HG03460 (cell line): ENCODE results near the gene CCNK.
A peak's percentile ranks its signal among the peaks of the same experiment; 100 is the strongest.

Source experiments
- ATAC-seq: cut with Tn5 transposase; IDR thresholded peaks from one replicate; pipeline ENCODE4 v1.9.1; 2021; ENCODE audit not compliant: unreplicated experiment

CCNK gene

GRCh38 chr14:99465288-99465687 is 15.9 kb upstream of the CCNK start:
- no peak for ATAC-seq

GRCh38 chr14:99466758-99467157 is 14.5 kb upstream of the CCNK start:
- no peak for ATAC-seq

- ATAC-seq = no peak
Measured at GRCh38 chr14:99467336-99468078, 13.7 kb upstream of the CCNK start.

DNA sequence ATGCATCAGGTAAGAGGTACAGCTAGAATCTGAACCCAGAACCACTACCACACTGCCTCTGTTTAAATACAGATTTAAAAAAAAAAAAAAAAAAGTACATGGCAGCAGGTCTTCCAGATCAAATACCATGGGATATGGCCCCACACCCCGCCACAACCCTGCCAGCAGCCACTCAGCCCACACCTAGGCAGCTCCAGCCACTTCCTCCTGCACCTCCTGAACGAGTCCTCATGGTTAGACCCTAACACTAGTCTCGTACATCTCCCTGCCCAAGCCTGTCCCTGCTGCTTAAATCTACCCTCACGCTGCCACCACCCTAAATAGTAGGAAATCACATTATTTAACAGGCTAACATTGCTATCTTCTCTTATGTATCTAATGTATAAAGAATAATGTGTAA is 13.1 kb upstream of the CCNK start:
- ATAC-seq = no peak

DNA sequence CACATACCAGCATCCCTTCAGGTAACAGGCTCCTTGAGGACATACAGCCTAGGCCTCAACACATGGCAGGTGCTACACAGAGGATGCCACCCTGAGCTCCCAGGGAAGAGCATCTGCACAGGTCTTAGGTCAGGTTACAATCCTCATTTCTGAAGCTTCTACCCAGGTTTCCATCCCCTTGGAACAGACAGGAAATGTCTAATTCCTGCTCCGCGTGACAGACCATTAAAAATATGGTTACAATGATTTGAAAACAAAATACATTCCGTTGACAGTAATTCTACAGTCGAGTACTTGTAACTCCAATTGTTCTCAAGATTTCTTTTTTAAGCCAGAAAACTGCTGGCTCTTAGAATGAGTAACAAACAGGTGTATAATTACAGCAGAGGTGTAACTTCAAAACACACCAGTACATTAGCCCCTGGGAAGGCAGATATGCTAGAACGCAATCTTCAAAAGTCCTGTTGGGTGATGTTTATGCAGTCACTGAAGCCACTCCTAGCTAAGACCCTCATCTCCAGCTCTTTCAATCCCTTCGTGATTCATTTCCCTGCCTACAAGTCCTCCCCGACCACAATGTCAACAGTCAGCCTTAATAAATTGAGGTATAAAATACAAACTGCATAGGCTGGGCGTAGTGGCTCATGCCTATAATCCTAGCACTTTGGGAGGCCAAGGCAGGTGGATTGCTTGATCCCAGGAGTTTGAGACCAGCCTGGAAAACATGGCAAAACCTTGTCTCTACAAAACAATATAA is 12.2 kb upstream of the CCNK start:
- ATAC-seq = no peak

DNA sequence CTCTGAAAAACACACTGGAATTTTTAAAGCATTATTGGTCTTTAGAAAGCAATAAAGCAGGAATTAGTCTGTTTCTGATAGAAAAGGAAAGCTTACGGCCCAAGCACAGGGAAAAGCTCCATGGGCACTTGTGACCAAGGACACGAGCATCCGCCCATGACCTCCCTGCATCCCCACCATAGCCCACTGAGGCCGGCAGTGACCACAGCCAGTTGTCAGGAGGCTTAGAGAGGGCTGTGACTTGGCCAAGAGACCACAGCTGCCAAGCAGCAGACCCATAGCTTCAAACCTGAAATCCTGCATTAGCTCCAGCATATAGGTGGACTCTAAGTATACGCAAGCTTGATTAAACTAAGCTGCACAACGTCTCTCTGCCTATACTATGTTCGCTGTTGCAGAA is 9.5 kb upstream of the CCNK start:
- ATAC-seq = no peak

- no peak for ATAC-seq
Measured at GRCh38 chr14:99472937-99473336, 8.3 kb upstream of the CCNK start.

DNA sequence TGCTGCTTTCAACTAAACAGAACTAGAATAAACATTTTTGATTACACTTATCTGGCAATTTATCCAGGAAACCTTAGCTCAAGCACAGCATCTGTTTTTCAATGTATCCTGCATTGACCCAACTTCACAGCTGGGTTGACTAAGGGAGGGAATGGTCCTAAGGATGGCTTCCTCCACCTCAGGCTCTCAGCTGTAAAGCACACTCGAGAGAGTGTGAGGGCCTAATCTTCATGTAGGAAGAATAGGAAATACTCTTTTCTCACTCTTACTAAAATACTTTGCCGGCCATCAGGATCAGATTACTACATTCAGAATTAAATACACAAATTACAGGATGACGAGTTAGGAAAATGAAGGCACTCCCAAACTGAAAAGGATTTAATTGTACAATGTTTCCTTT is 7.8 kb upstream of the CCNK start:
- no peak for ATAC-seq

DNA sequence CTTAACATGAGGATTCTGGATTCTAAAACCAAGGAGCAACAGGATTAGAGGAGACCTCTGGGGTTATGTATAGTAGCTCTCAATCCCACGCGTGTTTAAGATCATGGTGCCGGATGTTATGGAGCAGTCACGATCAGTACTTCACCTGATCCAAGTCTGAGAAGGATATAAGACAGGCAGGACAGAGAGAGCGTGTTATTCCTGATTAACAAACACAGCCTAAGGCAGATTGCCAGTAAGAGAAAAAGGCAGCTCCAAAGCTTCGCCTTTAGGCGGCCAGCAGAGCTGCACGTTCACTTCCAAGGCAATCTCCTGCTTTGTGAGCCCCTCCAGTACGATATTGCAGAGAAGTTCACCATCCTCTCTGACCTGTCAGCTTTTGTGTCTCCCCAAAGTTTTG is 6.0 kb upstream of the CCNK start:
- ATAC-seq = no peak

GRCh38 chr14:99475660-99476059 is 5.5 kb upstream of the CCNK start:
- no peak for ATAC-seq

DNA sequence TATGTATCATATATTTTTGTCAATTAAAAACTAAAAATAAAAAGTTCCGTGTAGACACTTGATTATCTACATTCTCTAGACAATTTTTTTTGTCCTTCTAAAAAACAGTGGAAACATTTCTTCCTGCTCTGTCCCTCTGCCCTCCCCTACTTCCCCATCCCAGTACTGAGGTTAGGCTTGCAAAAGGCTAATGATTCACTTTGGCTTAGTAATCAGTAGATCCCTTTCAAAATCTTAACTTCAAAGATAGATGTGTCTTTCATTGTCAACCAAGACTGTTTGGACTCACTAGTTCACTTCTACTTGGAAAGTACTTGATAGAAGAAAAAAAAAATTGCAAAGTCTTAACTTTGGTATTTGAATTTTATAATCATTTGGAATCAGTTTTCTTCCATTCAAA is 4.3 kb upstream of the CCNK start:
- no peak for ATAC-seq

GRCh38 chr14:99478128-99478527 is 3.1 kb upstream of the CCNK start:
- no peak for ATAC-seq

- ATAC-seq = no peak
Measured at GRCh38 chr14:99479160-99479905, 1.9 kb upstream of the CCNK start.

DNA sequence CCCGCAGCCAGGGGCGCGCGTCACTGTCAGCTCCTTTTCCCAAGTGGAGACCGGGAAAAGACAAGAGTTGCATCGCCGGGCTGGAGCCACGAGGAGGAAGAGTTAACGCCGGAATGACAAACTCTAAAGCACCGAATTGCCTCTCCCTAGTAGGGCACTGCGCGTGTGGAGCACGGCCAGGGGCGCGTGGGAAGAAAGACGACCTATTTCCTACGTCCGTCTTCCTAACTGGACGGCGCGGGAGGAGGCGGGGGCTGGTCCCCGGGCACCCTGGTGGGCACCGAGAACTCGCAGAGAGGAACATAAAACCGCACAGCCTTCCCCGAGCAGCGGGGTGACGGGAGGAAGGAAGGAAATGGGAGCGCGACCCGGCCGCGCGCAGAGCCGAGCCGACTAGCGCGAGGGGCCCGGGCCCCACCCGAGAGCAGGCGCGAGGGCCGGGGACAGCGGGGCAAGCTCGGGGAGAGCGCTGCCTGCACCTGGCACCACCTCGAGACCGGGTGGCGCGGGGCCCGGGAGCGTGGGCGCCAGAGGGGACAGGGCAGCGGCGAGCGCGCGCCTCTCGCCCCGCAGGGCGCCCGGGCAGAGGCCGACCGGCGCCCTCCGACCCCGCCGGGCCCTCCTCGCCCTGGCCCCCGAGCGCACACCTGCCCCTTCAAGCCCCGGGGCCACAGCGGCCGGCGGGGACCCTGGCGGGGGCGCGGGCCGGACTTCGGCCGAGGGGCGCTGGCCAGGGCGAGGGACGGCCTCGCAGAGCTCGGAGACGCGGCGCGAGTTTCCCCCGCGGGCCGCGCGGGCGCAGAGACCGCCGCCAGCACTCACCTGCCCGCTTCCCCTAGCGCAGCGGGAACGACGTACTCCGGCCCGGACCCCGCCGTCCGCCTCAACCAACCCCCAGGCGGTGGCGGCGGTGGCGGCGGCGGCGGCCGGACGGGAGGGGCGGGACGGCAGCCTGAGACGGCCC is 1.0 kb upstream of the CCNK start, which contains the start of gene SETD3:
Gene SETD3, minus strand, starts transcription at position 954 of the 964 bp plus-strand sequence. CDS start 15,054 bp downstream, outside the sequence.
- ATAC-seq = peak; percentile 4

GRCh38 chr14:99481745-99482099 is 513 bp downstream of the CCNK start:
- ATAC-seq = no peak

DNA sequence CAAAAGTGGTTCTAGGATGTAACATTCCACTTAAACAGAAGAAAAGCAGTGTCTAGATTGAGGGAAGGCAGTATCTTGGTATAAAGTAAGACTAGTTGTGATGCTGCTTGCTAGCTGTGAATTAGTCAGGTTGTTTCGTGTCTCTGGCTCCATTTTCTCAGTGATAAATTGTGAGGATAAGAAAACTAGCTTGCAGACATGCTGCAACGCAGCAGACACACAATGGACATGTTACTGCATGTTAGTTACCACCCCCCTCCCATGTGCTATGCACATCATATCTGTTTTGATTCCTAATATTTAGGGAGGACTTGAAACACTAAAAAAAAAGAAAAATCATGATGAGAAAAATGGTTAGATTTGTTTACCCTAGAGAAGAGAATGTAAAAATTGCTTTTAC is 2.9 kb downstream of the CCNK start:
- ATAC-seq = no peak

DNA sequence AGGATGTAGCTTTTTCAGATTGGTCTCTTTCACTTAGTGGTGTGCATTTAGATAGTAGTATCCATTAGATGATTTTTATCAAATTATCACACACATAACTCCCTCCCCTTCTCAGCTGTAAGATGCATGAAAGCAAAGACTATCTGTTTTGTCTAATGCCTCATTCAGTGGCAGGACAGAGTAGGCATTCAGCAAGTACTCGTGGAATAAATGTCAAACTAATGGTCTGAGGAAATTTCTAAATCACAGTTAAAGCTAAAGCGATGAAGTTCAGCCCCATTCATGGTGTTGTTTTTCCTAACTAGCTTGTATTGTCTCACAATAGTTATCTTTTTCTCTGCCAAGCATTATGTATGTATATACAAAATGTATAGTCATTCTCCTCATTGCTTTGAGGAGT is 16.1 kb downstream of the CCNK start:
- no peak for ATAC-seq

DNA sequence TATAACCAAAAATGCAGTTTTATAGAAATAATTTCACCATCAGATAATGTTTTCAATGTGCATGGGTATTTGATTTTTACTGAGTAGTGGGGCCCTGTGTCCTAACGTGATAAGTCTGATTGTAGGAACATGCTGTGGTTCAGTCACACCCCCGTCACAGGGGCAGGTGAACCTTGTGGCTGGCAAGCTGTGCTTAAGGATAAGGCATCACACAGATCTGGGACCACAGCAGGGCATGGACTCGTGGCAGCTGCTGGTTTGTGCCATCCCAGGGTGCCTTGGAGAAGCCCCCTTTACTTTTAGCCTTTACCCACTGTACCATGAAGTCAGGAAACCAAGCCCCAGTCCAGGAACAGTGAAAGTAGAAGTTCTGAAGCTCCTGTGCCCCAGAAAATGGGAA is 16.7 kb downstream of the CCNK start:
- ATAC-seq = no peak

- no peak for ATAC-seq
Measured at GRCh38 chr14:99502989-99503421, 21.8 kb downstream of the CCNK start.

DNA sequence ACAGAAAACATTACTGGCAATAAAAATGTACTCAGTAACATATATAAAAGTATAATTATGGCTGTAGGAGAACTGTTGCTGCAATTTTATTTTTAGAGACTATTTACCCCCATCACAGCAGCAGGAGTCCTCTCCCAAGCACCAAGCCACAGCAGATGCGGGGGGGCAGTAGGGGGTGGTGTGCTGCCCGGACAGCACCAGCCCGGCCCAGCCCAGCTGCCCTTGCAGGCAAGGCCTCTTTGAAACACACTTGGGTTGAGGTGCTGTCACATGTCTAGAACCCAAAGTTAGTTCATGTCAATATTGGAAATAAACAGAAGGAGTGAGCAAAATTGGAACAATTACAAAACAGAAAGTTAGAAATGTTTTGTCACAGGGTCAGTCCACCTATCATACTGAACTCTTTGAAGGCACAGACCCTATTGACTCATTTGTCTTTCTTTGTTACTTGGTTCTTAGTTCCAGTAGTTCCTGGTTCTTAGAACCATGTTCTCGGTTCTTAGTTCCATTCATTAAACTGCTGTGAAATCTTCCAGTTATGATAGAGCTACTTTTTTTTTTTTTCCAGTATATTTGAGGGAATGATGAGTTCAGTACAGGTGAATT is 22.7 kb downstream of the CCNK start:
- no peak for ATAC-seq
